ENCODE data around the gene PPP2R3B.
"Not testable (repeated sequence)": the region's sequence is repeated elsewhere in the genome, so short reads cannot be mapped to it uniquely, and the experiment has no call there.

The PPP2R3B gene, protein sequence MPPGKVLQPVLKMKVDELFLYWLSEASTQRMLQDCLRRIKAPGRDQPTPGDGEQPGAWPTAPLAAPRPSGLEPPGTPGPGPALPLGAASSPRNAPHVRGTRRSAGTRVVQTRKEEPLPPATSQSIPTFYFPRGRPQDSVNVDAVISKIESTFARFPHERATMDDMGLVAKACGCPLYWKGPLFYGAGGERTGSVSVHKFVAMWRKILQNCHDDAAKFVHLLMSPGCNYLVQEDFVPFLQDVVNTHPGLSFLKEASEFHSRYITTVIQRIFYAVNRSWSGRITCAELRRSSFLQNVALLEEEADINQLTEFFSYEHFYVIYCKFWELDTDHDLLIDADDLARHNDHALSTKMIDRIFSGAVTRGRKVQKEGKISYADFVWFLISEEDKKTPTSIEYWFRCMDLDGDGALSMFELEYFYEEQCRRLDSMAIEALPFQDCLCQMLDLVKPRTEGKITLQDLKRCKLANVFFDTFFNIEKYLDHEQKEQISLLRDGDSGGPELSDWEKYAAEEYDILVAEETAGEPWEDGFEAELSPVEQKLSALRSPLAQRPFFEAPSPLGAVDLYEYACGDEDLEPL

DNA sequence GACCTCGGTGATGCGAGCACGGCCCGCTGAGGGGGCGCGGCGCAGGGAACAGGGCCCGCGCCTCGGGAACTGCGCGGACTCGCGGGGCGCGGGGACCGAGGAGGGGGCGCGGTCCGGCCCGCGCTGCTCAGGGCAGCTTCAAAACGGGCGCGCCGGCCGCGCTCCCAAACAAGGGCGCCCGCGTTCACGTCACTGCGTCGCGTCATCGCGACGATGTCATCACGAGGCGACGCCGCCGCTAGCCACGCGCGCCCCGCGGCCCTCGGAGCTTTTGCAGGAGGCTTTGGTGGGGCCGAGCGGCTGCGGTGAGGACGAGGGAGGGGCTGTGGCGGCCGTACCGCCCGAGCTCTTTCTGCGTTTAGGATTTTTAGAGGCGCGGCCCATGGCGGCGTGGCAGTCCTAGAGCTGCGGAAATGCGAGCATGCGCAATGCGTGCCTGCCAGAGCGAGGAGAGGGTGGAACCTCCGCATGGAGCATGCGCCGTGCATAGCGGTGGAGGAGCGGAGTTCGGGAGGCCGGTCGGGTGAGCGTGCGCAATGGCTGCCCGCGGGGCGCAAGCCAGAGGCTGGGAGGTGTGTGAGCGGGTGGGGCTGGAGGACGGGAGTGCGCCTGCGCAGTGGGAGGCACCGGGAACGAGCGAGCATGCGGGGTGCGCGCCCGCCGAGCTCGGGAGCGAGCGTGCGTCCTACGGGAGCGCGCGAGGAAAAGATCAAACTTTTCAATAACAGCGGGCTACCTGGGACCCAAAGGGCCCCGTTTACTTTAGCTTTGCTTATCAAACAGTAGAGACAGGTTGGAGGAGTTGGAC, at the start of gene PPP2R3B:
Gene PPP2R3B, minus strand, starts transcription at position 140 of the 808 bp plus-strand sequence. CDS start 216 bp downstream, outside the sequence.
- peak; percentile 97 to 99 for DNase-seq

DNA sequence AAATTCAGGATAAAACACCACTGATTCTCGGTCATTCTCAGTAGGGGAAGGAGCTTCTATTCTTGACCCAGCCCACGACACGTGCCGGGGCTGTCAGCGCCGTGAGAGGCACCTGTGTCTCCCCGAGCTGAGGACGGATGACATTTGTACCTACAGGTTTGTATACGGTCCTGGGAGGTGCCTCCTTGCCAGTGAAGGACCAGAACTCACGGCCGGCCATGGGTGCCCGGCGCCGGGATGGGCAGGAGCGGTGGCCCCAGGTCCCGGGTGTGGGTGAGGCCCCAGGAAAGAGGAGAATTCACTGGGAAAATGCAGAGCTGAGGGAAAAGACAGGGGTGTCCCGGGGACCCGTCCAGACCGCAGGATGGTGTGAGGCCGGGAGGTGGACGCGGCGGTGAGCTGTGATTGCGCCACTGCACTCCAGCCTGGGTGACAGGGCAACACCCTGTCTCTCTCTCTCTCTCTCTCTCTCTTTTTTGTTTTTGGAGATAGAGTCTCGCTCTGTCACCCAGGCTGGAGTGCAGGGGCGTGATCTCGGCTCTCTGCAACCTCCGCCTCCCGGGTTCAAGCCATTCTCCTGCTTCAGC, 48.9 kb upstream of the PPP2R3B start:
- DNase-seq, result no peak

DNA sequence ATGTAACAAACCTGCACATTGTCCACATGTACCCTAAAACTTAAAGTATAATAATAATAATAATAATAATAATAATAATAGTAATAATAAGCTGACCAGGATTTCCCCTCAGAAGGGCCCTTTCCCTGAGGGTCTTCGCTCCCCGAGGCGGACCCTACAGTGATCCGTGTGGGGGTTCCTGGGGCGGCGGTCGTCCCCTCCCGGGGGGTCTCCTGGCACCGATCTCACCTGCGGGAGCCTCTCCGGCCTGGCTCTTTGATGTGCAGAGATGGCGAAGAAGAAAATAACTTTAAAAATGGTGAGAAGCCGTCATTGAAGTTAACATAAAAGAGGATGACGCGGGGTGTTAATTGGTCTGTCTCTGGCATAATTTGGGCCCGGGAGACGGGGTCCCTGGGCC, 48.2 kb upstream of the PPP2R3B start:
- no peak for DNase-seq

DNA sequence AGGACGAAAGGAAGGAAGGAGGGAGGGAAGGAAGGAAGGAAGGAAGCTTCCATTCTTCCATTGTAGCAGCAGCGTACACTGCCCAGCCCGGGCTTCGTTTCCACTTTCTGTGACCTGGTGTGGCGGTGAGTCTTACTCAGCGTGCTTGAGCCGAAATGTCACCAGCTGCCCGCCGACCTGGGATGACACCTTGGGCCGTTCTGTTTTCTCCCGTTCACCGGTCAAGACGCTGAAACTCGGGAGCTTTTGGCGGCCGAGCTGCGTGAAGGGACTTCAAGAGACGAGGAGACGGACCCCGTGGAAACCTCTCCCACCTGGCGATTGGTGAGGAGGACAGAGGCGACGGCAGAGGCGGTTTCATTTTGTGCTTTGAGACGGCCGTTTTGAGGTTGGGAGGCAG, 47.1 kb upstream of the PPP2R3B start:
- DNase-seq, result no peak

DNA sequence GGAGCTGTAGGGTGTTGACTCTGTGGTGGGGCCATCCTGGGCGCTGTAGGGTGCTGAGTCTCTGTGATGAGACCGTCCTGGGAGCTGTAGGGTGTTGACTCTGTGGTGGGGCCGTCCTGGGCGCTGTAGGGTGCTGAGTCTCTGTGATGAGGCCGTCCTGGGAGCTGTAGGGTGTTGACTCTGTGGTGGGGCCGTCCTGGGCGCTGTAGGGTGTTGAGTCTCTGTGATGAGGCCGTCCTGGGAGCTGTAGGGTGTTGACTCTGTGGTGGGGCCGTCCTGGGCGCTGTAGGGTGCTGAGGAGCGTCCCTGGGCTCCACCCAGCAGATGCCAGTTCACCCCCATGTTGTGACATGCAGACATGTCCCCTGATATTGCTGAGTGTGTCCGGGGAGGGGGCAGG, 46.0 kb upstream of the PPP2R3B start:
- not testable (repeated sequence) for DNase-seq

DNA sequence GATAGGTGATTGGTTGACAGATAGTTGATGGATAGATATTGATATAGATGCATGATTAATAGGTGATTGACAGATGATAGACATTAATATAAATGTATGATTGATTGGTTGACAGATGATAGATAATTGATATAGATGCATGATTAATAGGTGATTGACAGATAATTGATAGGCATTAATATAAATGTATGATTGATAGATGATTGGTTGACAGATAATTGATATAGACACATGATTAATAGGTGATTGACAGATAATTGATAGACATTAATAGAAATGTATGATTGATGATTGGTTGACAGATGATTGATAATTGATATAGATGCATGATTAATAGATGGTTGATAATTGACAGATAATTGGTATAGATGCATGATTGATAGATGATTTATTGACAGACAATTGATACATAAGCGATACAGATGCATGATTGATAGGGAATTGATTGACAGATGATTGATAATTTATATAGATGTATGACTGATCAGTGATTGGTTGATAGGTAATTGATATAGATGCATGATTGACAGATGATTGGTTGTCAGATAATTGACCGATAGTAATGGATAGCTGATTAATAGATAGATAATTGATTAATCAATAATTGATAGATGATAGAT, 44.9 kb upstream of the PPP2R3B start:
- DNase-seq, result no peak

DNA sequence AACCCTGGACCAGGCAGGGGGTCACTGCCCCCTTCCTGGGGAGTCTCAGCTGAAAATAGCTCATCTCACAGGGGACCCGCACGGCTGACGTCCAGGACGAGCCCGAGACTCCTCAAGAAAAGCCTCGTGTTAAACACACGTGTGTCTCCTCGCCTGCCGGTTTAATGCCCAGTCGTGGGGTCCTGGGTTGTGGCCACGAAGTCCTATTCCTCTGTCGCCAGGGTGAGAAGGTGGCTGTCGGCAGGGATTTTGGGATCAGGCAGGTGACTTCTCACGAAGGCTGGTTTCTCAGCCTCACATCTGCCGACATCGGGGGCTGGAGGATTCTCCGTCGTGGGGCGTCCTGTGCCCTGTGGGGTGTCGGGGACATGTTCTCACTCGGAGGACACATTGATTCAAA, 44.3 kb upstream of the PPP2R3B start:
- DNase-seq, result no peak

DNA sequence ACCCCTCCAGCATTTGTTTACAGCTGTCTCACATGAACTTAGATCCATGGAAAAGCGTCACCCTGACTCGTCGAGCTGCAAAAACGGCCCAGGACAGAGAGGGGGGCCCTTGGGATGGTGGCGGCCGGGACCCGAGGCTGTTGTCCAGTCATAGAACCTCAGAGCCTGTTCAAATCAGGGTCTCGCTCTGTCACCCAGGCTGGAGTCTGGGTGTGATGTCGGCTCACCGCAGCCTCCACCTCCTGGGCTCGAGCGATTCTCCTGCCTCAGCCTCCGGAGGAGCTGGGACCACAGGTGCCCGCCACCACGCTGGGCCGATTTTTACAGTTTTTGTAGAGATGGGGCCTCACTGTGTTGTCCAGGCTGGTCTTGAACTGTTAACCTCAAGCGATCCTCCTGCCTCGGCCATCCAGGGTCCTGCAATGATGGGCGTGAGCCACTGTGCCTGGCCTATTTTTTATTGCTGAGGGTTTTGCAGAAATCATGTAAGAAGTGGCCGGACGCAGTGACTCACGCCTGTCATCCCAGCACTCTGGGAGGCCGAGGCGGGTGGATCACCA, 42.6 kb upstream of the PPP2R3B start:
- no peak for DNase-seq

DNA sequence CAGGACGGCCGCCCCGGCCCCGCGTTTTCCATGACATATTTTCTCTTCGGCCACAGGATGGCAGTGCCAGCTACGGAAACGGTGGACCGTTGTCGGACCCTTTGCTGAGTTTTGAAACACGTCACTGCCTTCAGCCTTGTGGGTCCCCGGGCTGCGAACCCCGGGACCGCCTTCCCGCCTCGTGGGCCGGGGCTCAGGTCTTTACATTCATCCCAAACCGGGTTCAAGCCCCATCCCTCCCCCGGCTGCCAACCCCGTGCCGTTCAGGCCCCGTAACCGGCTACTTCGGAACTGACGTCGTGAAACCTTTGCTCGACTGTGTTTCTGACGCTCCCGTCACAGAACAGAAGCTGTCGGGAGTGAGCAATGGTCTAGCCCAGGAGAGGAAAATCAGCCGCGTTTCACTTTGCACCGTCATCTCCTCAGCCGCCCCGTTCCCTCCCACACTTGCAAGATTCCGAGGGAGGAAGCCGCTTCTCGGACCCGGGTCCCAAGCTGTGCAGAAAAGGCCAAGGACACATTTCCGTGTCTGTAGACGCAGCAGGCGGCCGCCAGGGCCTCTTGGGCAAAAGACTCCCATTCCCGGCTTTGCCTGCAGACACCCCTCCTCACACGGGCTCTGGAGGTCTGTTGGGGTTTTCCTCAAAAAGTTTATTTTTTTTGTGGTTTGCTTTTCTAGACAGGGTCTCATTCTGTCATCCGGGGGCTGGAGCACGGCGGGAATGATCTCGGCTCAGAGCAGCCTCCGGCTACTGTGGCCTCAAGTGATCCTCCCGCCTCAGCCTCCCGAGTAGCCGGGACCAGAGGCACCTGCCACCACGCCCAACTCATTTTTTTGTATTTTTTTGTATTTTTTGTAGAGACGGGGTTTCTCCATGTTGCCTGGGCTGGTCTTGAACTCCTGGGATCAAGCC, 41.4 kb upstream of the PPP2R3B start:
- no peak for DNase-seq

DNA sequence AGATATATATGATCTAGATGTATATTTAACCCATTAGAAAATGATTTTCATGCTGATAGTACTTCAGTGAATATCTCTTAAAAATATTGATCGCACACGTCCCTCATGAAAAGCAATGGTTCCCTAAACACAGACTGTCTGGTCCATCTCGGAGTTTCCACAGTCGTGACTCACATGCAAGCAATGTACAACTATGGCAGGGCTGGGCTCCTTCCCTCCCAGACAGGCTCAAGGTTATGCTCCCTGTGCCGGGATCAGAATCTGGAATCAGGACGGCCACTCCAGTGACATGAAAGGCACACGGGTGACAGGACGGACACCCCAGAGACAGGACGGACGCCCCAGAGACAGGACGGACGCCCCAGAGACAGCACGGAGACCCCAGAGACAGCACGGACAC, 40.2 kb upstream of the PPP2R3B start:
- no peak for DNase-seq

DNA sequence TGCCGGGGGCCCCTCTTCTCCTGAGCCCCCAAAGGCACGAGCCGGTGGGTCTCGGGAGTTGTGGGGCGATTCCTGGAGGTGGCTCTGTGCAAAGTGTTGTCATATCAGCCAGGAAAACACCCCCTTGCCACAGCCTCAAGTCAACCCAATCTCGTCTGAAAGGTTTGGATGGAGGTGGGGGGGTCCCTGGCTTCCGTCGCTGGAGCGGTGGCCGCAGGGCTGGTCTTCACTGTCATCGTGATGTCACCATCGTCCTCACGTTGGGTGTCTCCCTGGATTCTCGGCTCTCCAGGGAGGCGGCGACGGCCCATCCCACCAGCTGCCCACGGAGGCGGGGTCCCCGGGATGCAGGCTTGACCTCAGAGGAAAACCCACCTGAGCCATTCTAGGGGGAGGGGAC, 38.3 kb upstream of the PPP2R3B start:
- no peak for DNase-seq

DNA sequence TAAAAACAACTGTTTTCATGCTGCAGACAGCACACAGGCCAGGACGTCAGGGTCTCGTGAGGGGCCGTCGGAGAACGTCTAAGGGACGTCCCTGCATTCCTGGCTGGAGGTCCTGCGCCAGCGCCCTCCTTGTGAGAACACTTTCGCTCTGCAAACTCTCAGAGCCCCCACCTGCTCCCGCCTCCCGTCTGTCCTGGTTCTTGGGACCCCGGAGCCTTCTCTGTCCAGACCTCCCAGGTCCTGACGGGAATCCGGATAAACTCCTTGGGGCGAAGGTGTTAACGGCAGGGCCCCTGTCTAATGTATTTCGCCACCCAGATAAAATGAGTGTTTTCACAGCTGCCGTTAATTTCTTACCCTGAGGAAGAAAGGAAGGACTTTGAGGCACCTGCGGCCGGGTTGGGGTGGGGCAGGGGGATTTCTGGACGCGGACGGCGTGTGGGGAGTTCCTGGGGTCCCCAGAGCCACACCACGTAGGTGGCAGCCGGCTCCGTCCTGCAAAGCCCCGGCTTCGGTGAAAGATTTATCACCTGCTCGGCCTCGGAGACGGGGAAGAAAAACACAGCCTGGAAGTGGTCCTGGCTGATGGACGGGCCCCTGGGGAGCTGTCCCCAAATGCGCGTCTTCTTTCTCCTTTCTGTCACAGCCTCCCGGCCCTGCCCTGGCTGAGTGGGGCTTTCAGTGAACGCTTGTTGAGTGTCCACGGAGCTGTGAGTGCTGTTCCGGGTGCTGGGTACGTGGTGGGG, 35.1 kb upstream of the PPP2R3B start:
- DNase-seq, result no peak

DNA sequence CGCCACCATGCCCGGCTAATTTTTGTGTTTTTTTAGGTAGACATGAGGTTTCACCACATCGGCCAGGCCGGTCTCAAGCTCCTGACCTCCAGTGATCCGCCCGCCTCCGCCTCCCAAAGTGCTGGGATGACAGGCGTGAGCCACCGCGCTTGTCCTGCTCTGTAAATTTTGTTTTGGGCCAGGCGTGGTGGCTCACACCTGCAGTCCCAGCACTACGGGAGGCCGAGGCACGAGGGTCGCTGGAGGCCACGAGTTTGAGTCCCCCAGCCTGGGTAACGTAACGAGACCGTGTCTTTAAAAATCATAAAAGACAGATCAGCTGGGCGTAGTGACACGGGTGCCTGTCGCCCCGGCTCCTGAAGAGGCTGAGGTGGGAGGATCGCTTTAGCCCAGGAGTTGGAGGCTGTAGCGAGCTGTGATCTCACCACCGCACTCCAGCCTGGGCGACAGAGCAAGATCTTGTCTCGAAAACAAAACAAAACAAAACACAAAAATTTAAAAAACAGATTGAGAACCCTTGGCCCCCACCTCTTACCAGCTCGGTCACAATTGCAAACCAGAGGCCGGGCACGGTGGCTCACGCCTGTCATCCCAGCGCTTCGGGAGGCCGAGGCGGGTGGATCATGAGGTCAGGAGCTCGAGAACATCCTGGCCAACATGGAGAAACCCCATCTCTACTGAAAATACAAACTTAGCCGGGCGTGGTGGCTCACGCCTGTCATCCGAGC, 34.0 kb upstream of the PPP2R3B start:
- no peak for DNase-seq

DNA sequence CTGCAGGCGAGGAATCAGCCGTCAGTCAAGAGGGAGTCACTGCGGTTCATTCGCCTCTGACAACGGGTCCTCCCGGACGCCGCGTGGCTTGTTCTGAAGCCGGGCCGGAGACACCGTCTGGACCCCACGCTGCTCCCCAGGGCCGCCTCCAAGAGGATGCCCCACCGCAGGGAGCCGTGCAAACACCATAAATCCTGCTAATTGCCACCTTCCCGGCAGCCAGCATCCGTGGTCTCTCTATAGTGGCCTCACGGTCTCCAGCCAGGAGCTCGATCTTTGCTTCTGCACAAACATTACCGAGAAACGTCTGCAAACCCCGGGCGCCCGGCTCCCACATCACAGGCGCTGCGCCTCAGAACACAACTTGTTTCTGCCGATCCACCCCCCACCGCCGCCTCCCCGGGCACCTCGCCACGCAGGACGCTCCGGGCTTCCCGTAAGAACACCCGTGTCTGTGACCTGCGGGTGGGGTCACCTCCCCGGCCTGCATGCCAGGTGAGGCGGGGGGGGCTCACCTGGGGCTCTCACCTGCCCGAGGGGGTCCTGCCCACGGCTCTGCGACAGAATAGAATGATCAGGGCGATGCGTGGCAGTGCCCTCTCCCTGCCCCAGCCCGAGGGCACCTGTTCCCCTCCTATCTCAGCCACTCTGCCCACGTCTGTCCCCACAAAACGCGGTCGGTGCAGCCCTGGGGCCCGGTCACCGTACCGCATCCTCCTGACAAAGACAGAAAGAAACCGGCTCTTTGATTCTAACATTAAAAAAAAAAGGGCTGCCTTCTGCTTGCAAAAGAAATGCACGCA, 32.4 kb upstream of the PPP2R3B start:
- no peak for DNase-seq

DNA sequence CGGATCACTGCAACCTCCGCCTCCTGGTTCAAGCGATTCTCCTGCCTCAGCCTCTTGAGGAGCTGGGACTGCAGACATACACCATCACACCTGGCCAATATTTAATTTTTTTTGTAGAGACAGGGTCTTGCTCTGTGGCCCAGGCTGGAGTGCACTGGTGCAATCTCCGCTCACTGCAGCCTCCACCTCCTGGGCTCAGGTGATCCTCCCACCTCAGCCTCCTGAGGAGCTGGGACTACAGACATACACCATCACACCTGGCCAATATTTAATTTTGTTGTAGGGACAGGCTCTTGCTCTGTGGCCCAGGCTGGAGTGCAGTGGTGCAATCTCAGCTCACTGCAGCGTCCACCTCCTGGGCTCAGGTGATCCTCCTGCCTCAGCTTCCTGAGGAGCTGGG, 28.8 kb upstream of the PPP2R3B start:
- not testable (repeated sequence) for DNase-seq

DNA sequence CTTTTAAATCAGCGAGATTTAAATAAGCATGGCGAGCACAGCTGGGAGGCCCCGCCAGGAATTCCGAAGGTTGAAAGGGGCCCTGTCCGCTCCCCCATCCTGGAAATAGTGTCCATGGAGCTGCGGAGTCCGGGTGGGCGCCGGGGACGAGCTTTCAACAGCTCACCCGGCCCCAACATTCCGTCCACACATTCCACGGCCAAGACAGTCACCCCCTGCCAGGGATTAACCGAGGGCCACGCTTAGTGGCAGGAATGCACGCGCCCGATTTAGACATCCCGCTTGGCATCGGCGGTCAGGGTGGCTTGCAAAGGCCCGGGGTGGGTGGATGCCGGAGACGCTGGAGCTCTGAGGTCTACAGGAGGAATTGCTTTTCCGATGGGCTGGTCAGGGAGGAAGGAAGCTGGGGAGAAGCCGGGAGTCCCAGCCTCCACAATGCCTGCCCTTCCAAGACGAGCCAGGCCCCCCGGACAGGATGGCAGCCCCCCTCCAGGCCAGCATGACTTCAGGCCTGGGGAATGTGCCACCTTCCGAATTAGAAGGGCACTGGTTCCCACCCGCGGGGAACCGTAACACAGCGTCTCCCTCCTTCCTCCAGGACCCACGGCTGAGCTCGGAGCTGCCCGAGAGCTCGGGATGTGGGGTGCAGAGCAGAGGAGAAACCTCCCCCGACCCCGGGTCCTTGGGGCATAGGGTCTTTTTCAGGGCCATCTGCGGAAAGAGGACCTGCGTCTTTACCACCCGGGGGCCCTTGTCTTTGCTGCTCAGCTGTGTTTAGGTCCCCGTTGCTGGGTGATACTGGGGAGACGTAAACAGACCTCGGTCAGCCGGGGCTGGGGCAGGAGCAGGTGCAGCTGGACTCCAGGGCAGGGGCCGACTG, 26.9 kb upstream of the PPP2R3B start:
- no peak for DNase-seq

DNA sequence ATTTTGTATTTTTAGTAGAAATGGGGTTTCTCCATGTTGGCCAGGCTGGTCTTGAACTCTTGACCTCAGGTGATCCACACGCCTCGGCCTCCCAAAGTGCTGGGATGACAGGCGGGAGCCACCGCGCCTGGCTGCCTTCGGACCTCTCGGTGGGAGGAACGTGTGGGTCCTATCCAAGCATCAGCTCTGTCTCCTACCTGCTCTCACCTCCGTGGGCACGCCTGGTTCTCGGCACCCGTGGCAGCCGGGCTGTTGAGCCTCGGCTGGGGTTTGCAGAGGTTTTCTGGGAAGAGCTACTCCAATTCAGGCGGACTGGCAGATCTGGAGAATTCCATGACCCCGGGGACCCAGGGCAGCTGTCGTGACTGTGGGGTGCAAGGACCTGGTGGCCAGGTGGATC, 23.6 kb upstream of the PPP2R3B start:
- no peak for DNase-seq

DNA sequence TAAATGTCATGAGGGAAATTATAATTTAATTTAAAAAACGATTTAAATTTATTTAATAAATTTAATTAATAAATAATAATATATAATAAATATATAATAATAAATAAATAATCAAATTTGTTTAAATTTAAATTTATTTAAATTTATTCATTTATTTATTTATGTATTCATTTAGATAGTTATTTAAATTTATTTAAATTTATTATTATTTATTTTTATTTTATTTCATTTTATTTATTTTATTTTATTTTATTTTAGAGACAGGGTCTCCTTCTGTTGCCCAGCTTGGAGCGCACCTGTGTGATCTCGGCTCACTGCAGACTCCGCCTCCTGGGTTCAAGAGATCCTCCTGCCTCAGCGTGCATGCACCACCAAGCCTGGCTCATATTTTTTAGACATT, 18.4 kb upstream of the PPP2R3B start:
- no peak for DNase-seq
